Activated CD4-positive, alpha-beta T cell treated with anti-CD3 and anti-CD28 coated beads, Interleukin-2, amount 50 U/mL, for 16 hours (primary cell): ENCODE data around the gene ASMTL.
"Not testable (repeated sequence)": the region's sequence is repeated elsewhere in the genome, so short reads cannot be mapped to it uniquely, and the experiment has no call there.

ENCODE experiments used
- DNase-seq: peaks from one replicate; pipeline ENCODE4 v3.0.0-alpha.2; 2020

The ASMTL gene

GRCh38 chrX:1453951-1454785 lies 1.5 kb upstream of the ASMTL start:
- DNase-seq: peak; percentile 92

GRCh38 chrX:1453395-1453783 lies 680 bp upstream of the ASMTL start:
- DNase-seq: no peak

- DNase-seq: no peak
Observed at GRCh38 chrX:1451661-1452515, 821 bp downstream of the ASMTL start.

- DNase-seq: no peak
Observed at GRCh38 chrX:1451251-1451660, 1.5 kb downstream of the ASMTL start.

- DNase-seq: no peak
Observed at GRCh38 chrX:1450361-1451161, 2.1 kb downstream of the ASMTL start.

GRCh38 chrX:1449823-1450149 lies 2.9 kb downstream of the ASMTL start:
- DNase-seq: no peak

- DNase-seq: no peak
Observed at GRCh38 chrX:1449036-1449822, 3.5 kb downstream of the ASMTL start.

- DNase-seq: not testable (repeated sequence)
Observed at GRCh38 chrX:1448573-1449001, 4.1 kb downstream of the ASMTL start.

GRCh38 chrX:1447969-1448572 lies 4.6 kb downstream of the ASMTL start:
- DNase-seq: not testable (repeated sequence)

GRCh38 chrX:1446984-1447968 lies 5.4 kb downstream of the ASMTL start:
- not testable (repeated sequence) for DNase-seq

- no peak for DNase-seq
Observed at GRCh38 chrX:1444561-1445500, 7.9 kb downstream of the ASMTL start.

GRCh38 chrX:1443496-1444075 lies 9.1 kb downstream of the ASMTL start:
- DNase-seq: no peak

- DNase-seq: no peak
Observed at GRCh38 chrX:1442724-1443367, 9.9 kb downstream of the ASMTL start.

GRCh38 chrX:1442016-1442665 lies 10.6 kb downstream of the ASMTL start:
- no peak for DNase-seq

- no peak for DNase-seq
Observed at GRCh38 chrX:1440506-1440905, 12.2 kb downstream of the ASMTL start.

- DNase-seq: no peak
Observed at GRCh38 chrX:1435241-1435895, 17.3 kb downstream of the ASMTL start.

- DNase-seq: no peak
Observed at GRCh38 chrX:1434871-1435240, 17.9 kb downstream of the ASMTL start.
